Medulla oblongata (tissue), 1 donor: ENCODE results near the gene PGM5.

Experiments
- DNase-seq: peaks from one replicate; pipeline ENCODE4 v3.0.0-alpha.2; 2015; ENCODE audit errors: extremely low spot score

PGM5 gene

GRCh38 chr9:68495247-68495646 lies 138.8 kb downstream of the PGM5 start:
- no peak for DNase-seq

DNA sequence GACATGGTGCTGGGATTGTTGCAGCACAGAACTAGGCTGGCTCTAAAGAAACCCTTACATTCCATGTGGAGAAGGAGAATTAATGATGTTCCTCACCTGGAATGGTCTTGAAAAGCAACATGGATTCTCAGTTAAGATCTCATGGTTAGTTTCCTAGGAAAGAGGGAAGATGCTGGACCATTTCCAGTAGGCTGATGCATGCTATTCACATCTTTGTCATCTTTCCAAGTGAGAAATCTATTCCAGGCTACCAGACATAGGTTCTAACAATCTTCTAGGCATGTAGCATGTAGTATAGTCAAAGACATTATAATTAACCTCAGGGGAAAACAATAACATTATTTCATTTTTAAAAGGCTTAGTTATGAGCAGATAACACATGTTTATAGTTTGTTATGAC lies 139.9 kb downstream of the PGM5 start:
- DNase-seq = no peak

DNA sequence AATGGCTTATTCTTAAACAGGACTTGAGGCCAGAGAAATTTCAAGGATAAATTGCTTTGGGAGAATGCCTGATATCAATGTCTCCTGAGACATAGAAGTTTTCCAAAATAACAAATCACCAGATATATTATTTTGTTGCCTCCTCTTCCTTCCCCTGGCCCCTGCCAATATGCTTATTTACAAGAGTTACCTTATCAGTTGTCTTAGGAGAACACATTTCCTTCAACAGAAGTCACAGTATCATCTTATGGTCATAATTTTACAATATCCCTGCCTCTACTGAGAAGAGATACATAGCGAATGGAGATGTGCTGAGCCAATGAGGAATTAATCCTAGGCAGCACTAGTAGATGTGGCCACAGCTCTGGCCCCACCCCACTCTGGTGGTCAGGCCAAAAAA lies 141.2 kb downstream of the PGM5 start:
- DNase-seq = no peak

- DNase-seq = no peak
Measured at GRCh38 chr9:68498816-68499215, 142.4 kb downstream of the PGM5 start.

GRCh38 chr9:68500457-68501381 lies 144.3 kb downstream of the PGM5 start:
- no peak for DNase-seq

DNA sequence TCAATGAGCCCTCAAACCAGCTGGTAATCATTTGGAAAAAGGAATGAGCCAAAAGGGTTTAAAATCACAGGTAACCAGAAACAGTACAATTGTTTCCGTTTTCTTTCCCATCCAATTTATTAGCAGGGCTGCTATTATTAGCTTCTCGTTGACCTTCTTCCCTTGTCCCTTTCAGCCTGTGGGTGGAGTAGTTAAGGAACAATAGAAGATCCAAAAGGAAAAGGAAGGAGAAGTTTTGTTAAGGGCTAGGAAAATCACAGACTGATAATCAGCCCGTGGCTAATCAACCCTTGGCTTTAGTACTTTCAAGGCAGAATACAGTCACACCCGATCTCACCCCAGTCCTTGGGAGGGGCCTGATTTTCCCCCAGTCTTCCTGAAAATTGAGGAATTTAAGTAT lies 145.9 kb downstream of the PGM5 start:
- DNase-seq = no peak

GRCh38 chr9:68505681-68506409 lies 149.4 kb downstream of the PGM5 start:
- peak; percentile 54 for DNase-seq

DNA sequence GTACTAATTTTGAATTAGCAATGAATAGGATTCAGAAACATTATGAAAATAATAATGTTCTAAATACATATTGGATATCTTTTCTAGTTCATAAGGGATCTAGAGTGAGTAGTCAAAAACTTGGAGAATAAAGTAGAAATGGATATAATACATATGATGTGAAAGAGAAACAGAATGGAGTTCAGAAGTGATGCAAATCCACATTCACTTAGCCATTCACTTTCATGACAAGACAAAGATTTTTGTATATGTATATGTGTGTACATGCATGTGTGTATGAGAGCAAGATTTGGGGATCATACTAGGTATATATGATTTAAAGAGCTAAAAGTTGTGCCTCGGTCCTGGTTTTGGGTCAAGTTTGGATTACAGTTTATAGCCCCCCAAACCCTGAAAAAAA lies 150.1 kb downstream of the PGM5 start:
- no peak for DNase-seq

DNA sequence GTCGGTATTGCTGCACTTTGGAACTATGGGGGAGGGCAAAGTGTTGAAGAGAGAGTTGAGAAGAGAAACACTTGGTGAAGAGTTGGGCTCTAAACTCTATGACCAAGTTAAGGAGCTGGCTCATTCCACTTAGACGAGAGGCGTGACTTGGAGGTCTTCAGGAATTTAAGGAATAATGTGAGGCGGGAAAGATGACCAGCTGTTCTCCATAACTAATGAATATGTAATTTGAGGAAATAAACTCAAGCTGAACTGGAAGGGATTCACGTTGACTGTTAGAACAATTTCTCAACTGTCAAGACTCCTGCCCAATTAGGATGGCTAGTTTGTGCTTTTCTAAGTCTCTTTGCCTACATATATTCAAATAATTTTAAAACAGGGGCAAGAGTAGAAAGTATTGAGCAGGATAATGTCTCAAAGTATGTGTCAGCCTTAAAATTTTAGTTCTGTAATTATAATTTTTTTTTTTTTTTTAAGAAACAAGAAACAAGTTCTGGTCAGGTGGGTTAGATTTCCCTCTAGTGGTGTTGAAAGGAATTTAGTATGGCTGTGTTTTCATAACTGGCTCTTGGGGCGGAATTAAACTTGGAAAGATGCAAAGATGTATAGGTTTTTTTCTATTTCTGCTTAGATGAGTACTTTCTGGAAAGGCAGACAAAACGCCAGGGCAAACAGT lies 150.9 kb downstream of the PGM5 start:
- DNase-seq = peak; percentile 20

GRCh38 chr9:68507806-68508145 lies 151.4 kb downstream of the PGM5 start:
- DNase-seq = no peak

DNA sequence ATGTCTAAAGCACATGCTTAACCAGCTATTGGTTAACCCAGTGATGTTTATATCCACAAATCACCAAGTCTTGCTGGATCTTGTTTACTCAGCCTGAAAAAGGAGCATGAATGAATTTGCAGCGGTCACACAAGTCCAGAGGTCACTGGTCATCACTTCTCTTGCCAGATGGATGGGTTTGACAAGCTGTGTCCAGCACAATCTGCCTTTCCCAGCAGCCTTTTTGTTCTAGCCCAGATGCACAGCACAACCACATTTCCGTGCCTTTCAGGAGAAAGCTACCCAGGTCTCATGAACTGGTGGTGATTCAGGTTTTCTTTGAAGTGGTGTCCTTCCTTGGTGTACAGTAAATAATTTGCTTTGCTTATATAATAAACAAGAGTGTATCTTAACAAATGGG lies 152.1 kb downstream of the PGM5 start:
- DNase-seq = no peak

GRCh38 chr9:68509689-68510088 lies 153.3 kb downstream of the PGM5 start:
- DNase-seq = no peak

DNA sequence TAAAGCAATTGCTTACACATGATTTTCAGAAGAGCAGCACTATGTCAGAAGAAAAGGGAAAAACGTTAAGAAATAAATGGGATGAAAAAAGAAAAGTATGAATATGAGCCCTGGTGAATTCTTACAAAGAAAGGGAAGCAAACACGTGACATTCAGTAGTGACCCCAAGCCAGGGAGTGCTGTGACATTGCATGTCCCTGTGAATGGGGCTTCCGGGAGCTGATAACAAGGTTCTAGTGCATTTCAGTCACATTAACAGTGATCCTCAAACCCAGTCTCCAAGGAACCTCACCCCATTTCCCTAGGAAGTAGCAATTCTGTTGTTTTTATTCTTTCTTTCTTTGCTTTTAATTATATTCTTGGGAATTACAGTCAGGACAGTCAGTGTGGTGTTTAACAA lies 157.0 kb downstream of the PGM5 start:
- DNase-seq = no peak

DNA sequence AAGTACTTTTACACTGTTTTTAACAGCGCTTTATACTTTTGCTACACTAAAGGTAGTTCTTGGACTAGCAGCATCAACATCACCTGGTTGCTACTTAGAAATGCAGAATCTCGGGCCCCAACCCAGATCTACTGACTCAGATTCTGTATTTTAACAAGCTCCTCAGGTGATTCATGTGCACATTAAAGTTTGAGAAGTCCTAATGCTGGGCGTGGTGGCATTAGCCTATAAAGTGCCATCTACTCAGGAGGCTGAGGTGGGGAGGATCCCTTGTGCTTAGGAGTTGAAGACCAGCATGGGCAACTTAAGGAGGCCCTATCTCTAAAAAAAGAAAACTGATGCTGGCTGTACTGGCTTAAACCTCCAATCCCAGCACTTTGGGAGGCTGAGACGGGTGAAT lies 157.6 kb downstream of the PGM5 start:
- no peak for DNase-seq

GRCh38 chr9:68515326-68516017 lies 159.1 kb downstream of the PGM5 start:
- DNase-seq = no peak

GRCh38 chr9:68522131-68522530 lies 165.7 kb downstream of the PGM5 start:
- peak; percentile 67 for DNase-seq

GRCh38 chr9:68522954-68523353 lies 166.5 kb downstream of the PGM5 start:
- DNase-seq = no peak

DNA sequence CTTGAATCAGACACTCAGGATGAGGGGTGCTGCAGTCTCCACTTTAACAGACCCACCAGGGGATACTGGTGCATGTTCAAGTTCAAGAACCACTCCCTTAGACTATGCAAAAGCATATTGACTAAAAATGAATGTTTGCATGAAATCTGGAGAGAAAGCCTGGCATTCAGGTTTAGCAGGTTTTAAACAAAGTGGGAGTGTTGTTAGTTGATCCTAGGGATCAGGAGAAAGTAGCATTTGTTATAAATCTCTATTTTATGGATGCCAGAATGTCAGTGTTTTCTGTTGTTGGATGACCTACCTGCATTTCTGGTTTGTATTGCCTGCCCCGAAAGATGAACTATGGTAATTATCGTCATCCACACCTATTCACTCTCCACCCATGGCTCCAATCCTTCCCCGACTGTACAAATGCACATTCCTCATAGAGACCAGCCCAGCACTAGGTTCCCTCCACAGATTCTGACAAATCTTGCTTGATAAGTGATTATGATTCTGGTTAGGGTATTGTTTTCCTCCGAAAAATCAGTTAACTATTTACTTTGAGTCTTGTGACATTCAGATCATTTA lies 167.0 kb downstream of the PGM5 start:
- no peak for DNase-seq

DNA sequence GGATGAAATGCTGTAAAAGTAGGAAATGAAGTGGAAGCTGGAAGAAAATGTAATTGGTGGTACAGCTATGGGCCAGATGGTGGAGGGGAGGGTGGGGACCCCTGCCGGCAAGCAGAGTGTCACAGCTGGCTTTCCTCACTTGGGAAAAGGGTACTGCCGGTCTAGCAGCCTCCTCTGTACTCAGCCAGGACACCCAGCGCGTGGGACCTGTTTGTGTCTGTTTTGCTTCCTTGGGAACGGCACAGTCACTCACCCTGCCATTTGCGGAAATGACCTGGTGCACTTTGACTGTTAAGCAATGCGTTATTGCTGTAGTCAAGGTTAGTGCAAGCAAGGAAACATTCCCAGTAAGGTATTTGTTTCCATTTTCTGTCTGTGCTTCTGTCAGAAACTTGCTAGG lies 174.2 kb downstream of the PGM5 start:
- DNase-seq = no peak

DNA sequence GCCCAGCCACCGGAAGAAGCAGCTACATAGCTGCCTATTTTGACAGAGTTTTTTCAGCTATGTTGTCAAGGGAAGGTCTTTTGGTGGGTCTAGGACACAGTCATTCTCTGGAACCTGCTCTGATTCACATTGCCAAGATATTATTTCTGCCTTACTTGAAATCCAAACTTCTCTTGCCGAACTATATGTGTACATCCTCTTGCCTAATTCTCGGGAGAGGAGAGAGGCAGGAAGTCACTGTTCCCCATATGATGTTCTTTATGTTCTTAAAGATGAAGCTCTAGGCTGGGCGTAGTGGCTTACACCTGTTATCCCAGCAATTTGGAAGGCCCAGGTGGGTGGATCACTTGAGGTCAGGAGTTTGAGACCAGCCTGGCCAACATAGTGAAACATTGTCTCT lies 175.7 kb downstream of the PGM5 start:
- no peak for DNase-seq

DNA sequence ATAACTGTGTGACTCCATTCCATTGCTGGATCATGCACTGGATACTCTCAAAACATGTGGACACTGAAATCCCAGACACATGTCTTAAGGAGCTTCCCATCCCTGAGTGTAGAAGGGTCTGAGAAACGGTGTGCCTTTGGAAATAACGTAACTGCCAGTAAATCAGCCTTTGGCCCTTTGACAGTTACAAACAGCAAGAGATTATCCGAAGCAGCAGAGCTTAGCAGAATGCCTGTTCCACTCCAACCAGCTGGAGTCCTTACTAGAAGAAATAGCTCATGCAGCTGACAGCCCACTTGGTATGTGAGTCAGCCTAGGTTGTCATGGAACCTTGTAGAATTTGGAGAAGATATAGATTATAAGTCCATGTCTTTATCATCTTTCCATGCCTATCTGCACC lies 177.3 kb downstream of the PGM5 start:
- no peak for DNase-seq
